Erythroblast (primary cell): ENCODE results near the gene DIPK1B.

Source experiments
- GATA1 ChIP-seq: IDR thresholded peaks from 2 replicates; pipeline ENCODE4 v1.6.1; 2011; ENCODE audit warnings: low read depth, mild to moderate bottlenecking, control low read depth, low read length, moderate library complexity
- POLR2A ChIP-seq: IDR thresholded peaks from 2 replicates; pipeline ENCODE4 v1.6.1; 2011; ENCODE audit warnings: mild to moderate bottlenecking, low read length

- TF ChIP-seq POLR2A = no peak
- TF ChIP-seq GATA1 = no peak
Measured at GRCh38 chr9:136728548-136729123, 16.3 kb downstream of the DIPK1B start.
